HG03342 (cell line): Measurements from ENCODE around the gene SCG3.
A peak's percentile ranks its signal among the peaks of the same experiment; 100 is the strongest.

ENCODE experiments used
- ATAC-seq: cut with Tn5 transposase; IDR thresholded peaks from one replicate; pipeline ENCODE4 v1.9.1; 2021; ENCODE audit warnings: mild to moderate bottlenecking, moderate library complexity; ENCODE audit not compliant: unreplicated experiment

Gene SCG3

DNA sequence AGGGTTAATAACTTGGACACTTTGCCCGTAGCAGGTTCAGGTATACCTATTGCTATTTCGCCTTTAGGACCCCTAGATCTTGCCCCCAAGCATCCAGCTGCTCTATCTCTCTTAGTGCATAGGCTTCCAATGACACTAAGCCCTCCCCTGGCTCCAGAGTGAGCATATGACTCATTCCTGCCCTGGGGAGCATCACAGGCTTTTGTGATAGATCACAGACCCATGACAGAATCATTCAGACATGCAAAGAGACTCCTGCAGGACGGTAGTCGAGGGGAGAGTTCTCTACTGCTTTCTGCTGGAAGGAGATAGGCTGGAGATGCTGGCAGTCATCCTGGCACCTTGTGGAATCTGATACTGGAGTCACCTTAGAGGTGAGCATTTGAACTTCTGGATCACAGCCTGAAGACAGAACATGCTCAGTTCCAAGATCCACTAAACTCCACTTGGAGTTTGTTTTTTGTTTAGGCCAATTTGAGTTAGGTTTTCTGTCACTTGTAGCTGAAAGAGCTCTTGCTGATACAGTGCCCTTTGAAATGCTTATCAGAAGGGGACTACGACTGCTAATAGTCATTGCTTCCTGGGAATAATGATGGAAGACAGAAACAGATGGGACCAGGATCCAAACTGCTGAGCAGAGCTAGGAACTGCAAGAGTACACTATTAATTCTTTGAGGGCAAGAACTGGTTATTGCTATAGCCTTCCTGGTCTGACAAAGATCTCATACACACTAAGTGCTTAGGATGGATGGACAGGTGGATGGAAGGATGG lies 45.2 kb downstream of the SCG3 start:
- peak; percentile 91 for ATAC-seq

GRCh38 chr15:51727141-51727897 lies 46.0 kb downstream of the SCG3 start:
- no peak for ATAC-seq

DNA sequence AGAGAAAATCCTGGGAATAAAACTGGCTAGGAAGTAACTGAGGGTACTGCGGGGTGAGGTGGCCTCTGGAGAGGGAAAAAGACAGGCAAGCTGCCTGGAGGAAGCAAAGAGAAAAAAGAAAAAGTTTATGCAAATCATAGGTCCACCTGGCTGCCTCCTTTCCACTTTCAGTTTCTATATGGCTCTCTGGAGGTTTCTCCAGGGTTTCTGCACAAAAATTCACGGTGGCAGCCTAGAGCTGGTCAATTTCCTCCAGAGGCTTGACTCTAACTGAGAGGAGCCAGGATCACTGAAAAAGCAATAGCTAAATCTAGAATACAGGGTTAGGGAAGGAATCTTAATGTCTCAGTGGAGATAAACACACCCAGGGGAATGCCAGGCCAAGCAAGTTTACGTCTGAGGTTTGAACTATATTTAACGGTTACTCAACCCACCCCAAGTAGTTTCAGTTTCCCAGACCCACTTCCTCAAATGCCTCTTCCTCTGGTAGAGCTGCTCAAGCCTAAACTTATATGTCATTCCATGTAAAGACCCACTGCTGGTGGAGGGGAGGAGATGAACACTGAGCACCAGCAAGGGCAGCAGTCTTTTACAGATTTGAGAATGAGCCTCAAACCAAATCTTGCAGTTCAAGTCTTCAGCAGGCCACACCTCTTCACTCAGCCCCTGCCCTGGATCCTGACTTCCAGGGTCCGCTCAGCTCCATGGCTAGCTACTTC lies 50.4 kb downstream of the SCG3 start:
- ATAC-seq, result peak; percentile 58

GRCh38 chr15:51732646-51733045 lies 51.3 kb downstream of the SCG3 start:
- no peak for ATAC-seq

DNA sequence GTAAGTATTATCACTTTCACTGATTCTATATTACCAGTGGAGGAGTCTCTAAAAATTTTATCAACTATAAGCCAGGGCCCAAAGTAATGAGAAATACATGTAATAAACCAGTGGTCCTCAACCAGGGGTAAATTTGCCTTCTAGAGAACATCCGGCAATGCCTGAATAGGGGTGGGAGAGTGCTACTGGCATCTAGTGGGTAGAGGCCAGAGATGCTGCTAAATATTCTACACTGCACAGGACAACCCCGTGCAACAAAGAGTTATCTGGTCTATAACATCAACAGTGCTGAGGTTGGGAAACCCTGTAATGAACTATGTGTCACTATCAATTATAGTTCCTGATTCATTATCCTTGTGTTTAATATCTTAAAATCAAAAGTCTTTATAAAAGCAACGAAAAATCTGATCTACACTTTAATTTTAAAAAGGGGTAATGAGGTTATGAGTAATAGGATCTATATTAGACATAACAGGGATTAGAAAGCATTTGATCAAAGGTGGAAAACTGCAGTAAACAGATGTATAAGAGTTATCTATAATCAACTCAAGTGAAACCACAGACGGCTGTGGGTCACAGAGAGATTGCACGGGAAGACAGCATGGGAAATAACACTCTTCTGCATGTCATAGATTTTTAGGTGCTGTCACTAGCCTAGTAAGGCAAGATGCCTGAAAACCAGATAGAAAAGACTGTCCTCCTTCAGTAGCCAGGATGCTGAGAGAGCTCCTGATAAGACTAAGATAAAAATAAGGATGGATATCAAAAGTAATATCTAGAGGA lies 54.1 kb downstream of the SCG3 start:
- ATAC-seq, result no peak

DNA sequence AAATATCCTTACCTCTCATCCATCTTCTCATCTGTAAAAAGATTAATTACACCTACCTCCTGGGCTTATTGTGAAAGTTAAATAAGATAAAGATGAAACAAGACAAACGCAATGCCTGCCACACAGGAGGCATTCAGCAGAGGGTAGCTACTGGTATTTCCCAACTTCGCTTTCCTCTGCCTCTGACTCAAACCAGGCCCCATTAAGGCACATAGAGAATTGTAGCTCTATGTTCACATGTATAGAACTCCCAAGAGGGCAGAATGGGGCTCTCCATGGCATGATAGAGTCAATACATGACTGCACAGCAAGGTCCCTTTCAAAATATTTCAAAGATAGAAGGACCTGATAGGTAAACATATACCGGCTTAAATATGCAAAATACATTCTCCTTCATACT lies 54.8 kb downstream of the SCG3 start:
- ATAC-seq, result no peak

- ATAC-seq, result peak; percentile 38
Measured at GRCh38 chr15:51736751-51737521, 55.6 kb downstream of the SCG3 start.

- ATAC-seq, result peak; percentile 35
Measured at GRCh38 chr15:51737522-51738305, 56.4 kb downstream of the SCG3 start, which contains the start of gene LYSMD2. Gene LYSMD2 (minus strand): TSS chr15:51737655. CDS start chr15:51737622, 33 bp downstream.

DNA sequence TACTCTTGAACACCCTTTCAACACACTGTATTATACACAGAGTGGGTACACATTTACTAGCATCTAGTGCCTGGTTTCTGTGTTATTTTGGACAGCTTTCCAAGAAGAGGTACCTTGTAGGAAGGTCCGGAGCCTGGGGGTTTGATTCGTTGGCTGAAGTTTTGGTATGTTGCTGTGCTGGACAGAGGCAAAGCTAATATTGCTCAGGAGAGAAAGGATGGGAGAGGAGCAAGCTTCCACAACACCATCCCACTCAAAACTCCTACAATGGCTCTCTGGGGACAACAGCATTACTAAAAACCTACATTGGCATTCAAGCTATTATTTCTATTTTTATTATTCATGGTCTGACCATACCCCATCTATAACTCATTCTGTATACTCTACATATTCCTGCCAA lies 57.2 kb downstream of the SCG3 start:
- no peak for ATAC-seq

GRCh38 chr15:51739061-51739712 lies 57.9 kb downstream of the SCG3 start:
- no peak for ATAC-seq

GRCh38 chr15:51749307-51749706 lies 68.0 kb downstream of the SCG3 start:
- ATAC-seq, result no peak

DNA sequence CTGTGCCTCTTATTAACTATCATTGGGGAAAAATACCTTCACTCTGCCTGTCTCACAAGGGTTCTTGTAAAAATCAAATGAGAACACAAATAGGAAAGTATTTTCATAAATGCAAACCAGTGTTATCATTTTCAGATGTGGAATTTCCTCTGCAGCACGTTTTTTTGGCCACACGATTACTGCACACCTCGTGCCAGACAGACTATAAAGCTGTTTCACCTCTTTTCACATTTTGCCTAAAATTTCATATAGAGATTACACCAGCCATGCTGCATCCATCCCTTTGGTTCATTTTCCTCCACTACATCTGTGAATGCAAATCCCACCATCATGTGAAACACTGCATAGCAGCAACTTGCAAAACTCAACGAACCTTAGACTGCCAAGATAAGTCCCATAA lies 68.9 kb downstream of the SCG3 start:
- no peak for ATAC-seq

DNA sequence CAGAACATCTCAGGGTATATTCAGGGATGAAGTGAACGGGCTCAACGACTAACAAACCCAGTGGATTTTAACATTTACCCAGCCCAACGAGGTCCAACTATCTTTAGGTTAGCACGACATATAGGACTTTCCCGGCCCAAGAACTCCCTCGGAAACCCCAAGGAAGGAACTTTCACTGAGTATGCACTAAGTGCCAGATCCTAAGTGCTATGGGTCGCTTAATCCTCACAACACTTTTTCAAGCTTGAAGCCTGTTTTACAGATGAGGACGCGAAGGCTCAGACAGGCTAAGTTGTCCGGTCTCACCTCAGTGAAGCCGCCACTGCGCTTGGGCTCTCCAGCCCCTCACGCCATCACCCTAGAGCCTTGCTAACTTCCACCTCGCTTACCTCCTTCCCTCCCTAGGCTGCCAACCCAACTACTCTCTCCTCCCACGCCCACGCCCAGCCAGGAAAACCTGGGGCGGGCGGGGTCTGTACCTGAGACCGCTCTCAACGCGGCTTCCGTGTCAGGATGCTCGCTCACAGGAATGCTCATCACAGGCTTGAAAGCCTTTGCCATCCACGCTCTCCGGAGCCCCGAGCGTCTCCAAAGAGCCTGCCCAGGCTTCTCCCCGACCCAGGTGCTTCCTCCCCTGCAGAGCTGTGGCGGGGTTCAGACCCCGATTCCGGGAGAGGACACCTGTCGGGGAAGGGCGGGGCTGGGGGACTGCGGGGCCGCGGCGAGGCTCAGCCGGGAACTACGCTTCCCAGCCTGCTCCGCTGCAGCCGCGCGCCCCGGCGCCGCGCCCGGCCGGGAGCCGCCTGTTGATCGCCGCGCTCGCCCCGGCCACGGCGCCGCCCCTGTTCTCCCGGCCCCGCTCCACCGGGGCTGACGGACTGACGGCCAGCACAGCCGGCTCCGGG lies 69.7 kb downstream of the SCG3 start, which contains the start of gene TMOD2:
Gene TMOD2, plus strand, starts transcription at position 806 of the 905 bp plus-strand sequence. CDS start 14,845 bp downstream, outside the sequence.
- ATAC-seq, result peak; percentile 74

GRCh38 chr15:51751697-51752683 lies 70.7 kb downstream of the SCG3 start:
- ATAC-seq, result peak; percentile 36

- no peak for ATAC-seq
Measured at GRCh38 chr15:51752888-51753287, 71.6 kb downstream of the SCG3 start.

GRCh38 chr15:51754267-51754666 lies 73.0 kb downstream of the SCG3 start:
- no peak for ATAC-seq
